ENCODE results near the gene CD8A.
A peak's percentile ranks its signal among the peaks of the same experiment; 100 is the strongest.
"Not testable (repeated sequence)": the region's sequence is repeated elsewhere in the genome, so short reads cannot be mapped to it uniquely, and the experiment has no call there.

The CD8A gene

DNA sequence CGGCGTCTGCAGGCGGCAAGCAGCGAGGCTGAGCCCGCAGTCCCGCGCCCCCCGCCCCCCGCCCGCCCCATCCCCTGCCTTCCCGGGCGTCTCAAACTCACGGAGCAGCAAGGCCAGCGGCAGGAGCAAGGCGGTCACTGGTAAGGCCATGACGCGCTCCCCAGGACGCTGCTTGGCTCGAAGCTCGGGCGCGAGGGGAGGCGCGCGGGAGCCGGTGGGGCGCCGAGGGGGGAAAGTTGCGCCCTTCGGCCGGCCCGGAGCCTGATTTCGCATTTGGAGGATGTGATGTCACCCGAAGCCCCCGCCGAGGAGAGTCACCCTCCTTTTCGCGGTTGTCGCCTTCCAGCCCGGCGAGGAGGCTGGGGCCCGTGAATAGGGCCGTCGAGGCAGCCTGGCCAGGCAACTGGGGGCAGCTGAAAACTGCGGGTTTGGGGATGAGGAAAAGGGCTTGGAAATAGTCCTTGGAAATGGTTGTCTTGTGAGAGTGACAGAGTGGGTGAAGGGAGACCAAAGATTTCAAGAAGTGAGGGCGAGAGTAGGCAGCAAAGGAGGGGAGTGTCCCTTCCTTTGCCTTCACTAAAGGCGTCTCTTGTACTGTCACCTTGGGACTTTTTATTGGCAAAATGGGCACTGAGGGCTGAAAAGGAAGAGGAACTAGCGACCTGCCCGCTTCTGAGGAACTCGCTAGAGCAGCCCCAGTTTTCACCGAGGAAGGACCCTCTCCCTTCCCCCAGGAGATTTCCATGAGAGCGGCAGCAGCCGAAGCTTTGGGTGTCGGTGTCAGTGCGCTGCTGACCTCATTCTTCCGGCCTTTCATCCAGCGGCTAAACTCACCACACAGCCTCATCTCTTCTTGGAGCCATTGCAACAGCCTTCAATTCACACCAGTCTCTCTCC, at the start of gene CD8A:
Gene CD8A, minus strand, starts transcription at position 238 of the 897 bp plus-strand sequence. Its CDS starts 88 bp downstream, at position 150.
- DNase-seq (ENCODE audit: low read depth in 2 of 2), result peak in 1 of 2 donors; percentile 63

DNA sequence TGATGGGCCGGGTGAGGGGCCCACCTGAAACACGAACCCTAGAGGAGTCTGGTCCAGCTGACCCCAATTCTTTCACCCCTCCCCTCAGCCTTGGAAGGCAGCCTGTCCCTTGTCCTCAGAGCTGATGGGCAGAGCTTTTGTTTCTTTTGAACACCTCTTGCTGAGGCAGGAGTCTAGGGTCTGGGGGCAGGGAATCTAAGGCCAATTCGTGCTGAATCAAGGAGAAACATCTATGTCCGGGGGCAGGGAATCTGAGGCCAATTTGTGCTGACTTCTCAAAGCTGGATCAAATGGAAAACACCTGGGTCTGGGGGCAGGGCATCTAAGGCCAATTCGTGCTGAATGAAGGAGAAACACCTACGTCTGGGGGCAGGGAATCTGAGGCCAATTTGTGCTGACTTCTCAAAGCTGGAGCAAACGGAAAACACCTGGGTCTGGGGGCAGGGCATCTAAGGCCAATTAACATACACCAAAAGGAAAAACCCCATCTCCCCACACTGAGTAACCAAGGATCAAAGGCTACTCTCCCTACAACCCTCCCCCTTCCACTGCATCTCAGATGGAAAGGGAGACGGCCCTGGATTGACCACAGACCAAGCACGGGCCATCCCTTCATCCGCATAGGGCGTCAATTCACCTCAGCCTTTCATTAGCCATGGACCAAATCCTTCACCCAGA, 49.3 kb upstream of the CD8A start:
- not testable (repeated sequence) for DNase-seq (ENCODE audit: low read depth in 2 of 2)

DNA sequence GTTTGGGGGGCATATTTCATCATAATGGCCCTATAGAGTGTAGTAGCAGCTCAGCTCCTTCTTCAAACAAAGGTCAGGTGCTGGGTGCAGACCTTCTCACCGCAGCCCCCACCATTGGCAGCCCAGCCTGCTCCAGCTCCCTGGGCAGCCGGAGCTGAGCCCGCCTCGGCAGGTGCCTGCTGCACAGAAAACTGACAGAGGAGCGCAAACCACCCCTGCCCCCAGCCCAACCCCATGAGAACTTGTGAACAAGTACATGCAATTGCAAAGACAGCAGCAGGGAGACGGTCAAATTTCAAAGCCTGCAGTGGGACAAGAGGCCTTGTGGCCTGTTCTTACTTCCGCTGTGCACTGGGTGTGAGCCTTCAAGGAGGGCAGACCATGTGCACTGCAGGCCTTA, 48.7 kb upstream of the CD8A start:
- DNase-seq (ENCODE audit: low read depth in 2 of 2), result not testable (repeated sequence)

DNA sequence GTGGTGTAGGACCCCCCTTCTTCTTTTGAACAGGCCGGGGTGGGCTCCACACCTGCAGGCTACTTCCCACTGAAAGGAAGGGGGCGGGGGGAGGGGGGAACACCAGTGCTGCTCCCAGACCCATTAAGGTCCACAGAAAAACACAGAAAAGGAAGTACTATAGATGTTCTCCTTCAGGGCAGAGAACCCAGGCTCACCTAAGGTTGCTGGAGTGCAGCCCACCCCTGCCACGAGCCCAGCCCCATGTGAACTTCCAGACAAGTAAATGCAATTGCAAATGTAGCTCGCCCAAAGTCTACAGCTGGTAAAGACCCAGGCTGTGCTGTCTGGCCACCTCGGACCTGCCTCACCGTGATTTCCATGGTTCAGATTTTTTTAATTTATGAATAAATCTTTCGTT, 47.0 kb upstream of the CD8A start:
- DNase-seq (ENCODE audit: low read depth in 2 of 2), result not testable (repeated sequence)

DNA sequence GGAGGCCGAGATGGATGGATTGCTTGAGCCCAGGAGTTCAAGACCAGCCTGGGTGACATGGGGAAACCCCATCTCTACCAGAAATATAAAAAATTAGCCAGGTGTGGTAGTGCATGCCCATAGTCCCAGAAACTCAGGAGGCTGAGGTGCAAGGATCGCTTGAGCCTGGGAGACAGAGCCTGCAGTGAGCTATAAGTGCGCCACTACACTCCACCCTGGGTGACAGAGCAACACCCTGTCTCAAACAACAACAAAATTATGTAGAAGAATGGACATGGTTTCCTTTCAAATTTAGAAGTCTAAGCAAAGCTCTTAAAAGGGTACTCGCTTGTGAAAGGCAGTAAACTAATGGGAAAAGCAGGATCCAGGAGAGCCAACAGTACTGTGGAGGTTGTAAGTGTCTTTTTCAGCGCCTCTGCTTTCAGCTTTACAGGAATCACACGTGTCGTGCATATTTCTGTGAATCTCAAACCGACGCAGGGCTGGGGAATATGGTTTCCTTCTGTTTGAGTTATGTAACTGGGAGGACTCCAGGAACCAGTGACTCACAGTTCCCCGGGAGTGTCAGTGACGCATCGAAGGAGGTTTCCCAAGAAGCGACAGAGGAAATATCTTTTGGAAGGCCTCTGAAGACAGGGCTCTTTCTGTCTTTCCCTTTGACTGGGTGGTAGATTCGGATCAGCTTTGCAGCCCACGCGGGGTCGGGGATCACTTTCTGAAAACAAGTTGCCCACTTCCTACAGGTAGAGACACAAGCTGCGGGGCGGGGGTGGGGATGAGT, 46.4 kb upstream of the CD8A start:
- DNase-seq (ENCODE audit: low read depth in 2 of 2), result peak in 1 of 2 donors; percentile 75

DNA sequence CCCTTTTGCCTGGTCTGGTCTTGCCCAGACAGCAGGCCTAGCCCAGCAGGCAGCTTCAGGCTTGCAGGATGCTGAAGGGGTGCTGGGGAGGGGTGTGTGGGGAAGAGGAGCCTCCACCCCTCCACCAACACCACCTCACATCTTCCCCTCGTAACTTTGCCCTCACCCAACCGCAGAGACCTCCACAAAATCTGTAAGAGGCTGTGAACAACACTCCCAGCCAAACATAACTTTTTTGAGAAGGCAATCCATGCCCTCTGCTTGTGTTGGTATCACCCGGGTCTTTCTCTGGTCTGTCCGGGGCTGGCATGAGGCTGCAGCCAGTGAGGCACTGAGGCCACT, 44.8 kb upstream of the CD8A start:
- DNase-seq (ENCODE audit: low read depth in 2 of 2), result not testable (repeated sequence)

DNA sequence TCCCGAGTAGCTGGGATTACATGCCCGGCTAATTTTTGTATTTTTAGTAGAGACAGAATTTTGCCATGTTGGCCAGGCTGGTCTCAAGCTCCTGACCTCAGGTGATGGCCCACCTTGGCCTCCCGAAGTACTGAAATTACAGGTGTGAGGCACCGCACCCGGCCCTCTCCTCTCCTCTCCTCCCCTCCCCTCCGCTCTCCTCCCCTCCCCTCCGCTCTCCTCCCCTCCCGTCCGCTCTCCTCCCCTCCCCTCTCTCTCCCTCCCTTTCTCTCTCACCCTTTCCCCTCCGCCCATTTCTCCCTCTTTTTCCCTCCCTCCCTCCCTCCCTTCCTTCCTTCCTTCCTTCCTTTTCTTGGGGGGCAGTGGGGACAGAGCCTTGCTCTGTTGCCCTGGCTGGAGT, 42.6 kb upstream of the CD8A start:
- no peak for DNase-seq (ENCODE audit: low read depth in 2 of 2)

DNA sequence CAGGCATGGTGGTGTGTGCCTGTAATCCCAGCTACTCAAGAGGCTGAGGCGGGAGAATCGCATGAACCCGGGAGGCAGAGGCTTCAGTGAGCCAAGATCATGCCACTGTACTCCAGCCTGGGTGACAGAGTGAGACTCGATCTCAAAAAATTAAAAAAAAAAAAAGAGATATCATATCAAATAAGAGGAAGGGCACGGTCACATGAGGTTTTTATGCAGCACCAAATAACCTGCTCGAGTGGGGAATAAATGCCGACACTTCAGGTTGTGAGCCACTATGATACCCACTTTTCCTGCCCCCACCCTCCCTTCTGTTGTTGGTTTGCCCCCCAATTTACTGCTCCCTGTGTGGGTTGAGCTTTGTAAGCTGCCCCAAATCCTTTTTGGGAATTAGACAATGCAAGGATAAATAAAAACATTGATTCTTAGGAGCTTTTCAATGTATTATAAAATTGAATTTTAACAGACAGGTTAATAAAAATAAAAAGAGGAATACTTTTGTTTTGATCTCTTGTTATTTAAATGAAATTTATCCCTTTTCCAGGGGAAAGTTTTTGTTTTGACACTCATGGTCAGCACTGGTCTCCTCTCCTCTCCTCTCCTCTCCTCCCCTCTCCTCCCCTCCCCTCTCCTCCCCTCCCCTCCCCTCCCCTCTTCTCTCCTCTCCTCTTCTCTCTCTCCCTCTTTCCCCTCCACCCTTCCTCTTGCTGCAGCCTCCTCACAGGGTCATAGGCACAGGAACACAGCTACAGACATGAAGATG, 41.8 kb upstream of the CD8A start:
- DNase-seq (ENCODE audit: low read depth in 2 of 2), result no peak

DNA sequence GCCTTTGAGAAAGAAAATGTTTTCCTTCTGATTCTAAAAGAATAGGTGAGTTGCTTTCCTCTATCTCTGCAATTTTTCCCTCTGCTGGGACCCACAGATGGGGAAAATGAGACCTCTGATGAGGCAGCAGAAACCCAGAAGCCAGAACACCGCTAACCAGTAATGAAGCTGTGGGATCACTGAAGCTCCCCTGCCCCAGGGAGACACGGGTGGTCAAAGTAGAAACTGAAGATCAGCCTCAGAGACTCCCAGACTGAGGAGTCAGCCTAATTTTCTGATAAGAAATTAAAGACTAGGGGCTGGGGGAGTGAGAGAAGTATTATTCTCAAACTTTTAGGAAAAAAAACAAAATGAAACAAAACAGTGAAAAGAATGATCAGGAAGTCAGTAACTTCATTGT, 40.8 kb upstream of the CD8A start:
- DNase-seq (ENCODE audit: low read depth in 2 of 2), result no peak

DNA sequence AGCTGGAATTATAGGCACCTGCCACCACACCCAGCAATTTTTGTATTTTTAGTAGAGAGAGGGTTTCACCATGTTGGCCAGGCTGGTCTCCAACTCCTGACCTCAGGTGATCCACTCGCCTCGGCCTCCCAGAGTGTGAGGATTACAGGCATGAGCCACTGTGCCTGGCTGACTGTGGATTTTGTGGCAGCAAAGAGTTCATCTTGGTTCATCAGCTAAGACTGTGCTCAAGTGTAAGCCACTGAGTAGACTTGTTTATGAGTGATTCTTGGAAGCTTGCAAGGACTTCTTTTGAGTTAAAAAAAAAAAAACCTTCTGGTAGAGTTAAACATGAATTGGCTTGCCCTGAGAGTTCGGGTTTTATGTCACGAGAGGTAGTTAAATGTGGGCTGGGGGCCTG, 36.2 kb upstream of the CD8A start:
- no peak for DNase-seq (ENCODE audit: low read depth in 2 of 2)

DNA sequence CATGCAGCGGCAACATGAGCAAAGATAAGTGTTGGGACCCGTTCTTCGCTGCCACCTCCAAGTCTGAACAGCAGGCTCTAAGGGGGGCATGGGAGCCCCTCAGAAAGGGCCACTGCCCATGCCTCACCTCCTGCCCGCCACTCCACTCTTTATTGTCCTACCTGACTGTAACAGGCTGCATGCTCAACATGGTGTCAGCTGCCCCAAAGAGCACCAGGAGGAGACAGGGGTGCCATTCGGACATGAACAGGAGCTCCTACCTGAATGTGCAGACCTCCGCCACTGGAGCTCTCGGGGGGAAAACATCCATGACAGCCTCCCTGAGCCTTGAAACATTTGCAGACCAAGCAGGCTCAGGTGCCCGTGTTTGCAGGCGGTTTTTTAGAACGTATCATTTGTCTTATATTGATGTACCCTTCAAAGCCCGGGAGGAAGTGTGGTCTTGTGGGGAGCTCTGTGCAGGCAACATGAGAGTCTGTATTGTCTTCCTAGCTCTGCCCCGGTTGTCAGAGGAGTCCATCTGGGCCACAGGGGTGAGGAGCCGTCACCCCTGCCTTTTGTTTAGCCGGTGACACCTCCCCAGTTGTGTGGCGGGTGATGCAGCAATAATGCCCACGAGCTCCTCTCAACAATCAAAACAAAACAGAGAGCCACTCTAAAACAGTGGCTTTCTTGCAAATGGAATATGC, 35.1 kb upstream of the CD8A start:
- DNase-seq (ENCODE audit: low read depth in 2 of 2), result no peak

DNA sequence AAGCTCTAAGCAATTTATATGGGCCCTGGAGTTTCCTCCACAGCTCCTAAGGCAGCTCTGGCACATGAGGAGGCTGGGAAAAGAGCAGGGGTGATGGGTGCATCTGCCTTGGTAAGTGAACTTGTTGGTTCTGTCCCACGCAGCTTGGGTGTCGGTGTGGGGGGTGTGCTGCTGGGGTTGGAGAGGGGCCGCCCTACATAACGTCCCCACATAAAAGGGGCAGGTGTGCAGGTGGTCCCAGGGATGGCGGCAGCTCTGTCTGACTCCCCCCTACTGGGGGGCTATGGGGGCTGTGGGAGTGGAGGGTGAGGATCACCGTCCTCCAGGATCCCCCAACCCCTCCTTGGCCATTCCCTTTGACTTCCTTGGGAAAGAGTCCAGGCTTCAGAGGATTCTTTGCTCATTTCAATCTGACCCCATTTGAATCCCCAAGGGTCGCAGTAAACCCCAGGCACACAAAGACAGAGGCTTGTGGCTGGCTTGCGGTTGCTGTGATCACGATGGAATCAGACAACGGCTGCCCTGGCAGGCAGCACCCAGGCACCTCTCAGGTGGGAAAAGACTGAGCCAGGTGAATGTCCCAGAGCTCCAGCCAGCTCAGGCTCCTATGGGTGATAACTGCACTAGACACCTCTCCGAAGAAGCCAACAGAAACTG, 34.5 kb upstream of the CD8A start:
- DNase-seq (ENCODE audit: low read depth in 2 of 2), result no peak

DNA sequence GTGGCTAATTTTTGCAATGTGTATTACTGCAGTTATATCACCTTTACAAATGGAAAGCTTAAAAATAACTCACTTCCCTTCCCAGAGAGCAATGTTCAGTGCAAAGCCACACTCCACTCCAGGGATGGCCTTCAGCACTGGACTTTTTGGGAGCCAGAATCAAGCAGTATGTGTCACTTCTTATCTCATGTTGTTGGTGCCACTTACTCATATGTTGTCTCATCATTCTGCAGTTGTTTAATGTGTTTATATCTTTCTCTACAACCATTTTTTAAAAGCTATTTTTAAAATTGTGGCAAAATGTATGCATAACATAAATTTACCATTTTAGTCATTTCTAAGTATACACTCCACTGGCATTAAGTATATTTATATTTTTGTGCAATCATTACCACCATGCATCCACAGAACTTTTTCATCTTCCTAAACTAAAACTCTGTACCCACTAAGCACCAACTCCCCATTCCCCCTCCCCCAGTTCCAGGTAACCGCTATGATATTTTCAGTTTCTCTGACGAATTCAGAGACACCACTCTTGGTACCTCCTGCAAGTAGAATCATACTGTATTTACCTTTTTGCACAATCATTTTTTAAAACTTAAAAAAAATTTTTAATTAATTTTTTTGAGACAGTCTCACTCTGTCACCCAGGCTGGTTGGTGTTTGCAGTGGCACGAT, 32.1 kb upstream of the CD8A start:
- no peak for DNase-seq (ENCODE audit: low read depth in 2 of 2)

DNA sequence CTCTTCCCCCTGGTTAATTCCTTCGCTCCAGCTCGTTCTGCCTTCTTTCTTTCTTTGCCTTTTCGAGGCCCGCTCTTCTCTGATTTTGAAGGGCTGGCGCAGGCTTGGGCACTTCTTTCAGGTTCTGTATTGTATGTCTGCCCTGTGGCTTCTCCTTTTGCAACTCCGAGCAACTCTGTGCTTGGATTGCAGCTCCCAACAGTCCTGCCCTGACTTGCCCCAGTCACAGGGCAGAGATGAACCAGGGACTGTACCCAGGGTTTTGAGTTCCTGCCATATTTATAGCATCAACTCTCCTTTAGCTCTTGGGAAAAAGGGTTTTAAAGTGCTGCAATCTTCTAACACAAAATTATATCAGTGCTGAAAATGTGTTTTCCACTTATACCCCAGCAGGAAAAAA, 31.1 kb upstream of the CD8A start:
- DNase-seq (ENCODE audit: low read depth in 2 of 2), result no peak

DNA sequence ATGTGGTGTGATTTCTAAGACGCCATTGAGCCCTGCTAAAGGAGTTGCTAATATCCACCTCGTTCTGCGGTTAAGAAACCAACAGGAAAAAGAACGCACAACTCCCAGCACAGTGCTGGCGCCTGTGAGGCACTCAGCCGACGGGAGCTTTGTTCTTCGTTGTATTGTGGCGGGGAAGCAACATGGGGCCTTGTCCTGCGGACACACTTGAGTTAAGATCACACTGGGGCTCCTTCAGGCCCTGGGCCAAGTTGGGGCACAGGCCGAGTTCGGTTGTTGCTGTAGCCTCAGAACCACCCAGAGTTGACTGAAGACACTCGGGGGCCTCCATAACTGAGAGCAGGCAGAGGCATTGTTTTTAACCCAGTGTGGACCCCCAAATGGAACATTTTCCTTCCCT, 30.6 kb upstream of the CD8A start:
- no peak for DNase-seq (ENCODE audit: low read depth in 2 of 2)

DNA sequence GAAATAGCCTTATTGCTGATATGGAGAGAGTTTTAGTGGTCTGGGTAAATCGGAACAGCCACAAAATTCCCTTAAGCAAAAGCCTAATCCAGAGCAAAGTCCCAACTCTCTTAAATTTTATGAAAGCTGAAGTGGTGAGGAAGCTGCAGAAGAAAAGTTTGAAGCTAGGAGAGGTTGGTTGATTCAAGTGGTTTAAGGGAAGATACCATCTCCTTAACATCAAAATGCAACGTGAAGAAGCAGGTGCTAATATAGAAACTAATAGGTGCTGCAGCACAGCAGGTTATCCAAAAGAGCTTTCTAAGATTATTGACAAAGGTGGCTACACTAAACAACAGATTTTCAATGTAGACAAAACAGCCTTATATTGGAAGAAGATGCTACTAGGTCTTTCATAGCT, 28.2 kb upstream of the CD8A start:
- no peak for DNase-seq (ENCODE audit: low read depth in 2 of 2)

DNA sequence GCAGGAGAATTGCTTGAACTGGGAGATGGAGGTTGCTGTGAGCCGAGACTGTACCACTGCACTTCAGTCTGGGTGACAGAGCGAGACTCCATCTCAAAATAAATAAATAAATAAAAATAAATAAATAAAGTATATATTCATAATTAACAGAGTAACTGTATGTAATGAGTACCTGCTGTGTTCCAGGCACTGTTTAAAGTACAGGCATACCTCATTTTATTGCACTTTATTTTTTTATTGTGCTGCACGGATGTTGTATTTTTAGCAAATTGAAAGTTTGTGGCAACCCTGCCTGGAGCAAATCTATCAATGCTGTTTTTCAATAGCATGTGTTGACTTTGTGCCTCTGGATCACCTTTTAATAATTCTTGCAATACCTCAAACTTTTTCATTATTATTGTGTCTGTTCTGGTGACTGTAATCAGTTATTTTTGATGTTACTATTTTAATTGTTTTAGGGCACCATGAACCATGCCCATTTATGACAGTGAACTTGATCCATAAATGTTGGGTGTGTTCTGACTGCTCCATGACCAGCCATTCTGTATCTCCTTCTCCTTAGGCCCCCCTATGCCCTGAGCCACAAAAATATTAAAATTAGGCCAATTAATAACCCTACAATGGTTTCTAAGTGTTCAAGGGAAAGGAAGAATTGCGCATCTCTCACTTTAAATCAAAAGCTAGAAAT, 27.5 kb upstream of the CD8A start:
- DNase-seq (ENCODE audit: low read depth in 2 of 2), result no peak

DNA sequence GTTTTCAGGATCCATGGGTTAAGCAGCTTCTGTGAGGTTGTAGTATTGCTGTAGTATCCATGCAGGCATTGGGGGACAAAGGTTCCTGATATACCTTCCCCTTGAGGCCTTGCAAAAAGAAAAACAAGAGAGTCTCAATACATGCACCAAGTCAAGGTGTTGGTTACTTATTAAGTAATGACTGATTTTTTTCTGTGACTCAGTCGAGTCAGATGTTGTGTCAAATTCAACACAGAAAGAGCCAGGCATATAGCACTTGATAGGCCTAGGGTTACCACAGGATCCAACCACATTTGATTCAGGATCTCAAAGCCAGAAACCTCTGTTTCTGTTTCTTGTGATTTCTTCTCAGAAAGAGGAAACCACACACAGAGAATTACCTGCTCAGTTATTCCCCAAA, 24.9 kb upstream of the CD8A start:
- no peak for DNase-seq (ENCODE audit: low read depth in 2 of 2)

DNA sequence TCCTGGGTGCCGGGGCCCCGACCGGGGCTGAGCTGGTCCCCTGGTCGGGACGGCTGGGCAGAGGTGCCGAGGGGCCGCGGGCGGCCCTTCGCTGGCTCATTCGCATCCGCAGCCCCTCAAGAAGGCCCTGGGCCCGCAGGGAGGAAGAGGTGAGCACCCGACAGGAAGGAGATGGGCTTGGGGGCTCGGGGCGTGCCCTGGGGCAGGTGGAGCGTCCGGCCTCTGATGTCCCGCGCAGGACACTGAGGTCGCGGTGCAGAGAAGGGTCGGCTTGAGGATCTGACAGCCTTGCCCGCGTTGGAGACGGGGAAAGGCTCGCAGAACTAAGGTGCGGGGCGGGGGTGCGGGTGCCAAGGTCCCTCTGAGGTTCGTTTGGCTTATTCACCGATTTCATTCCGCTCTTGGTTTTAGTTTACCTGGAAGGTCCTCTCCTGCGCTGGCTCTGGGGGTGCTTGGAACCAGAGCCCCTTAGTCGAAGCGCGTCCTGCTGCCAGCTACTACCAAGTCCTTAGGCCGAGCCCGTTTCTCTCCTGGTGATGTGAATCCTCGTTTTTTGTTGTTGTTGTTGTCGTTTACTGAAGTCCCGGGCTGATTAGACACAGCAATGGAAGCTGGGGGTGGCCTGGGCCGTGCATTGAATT, 18.9 kb upstream of the CD8A start:
- DNase-seq (ENCODE audit: low read depth in 2 of 2), result no peak
